Kidney epithelial cell (primary cell): ENCODE results near the gene VWC2. TPM values are rescaled to one million over a fixed set of nuclear protein-coding genes. Genes with fewer than 3 reads are reported as not detected.
A peak's percentile ranks its signal among the peaks of the same experiment; 100 is the strongest.

Experiments used
- DNase-seq: peaks from one replicate; pipeline ENCODE4 v3.0.0-alpha.2; 2010; ENCODE audit warnings: low read depth
- H3K27me3 ChIP-seq: 2 replicates; pipeline ENCODE4 v1.6.0; 2011; ENCODE audit warnings: low read length; ENCODE audit not compliant: control insufficient read depth, insufficient read depth
- H3K36me3 ChIP-seq: 2 replicates; pipeline ENCODE4 v1.5.1; 2011; ENCODE audit warnings: low read length; ENCODE audit not compliant: control insufficient read depth, insufficient read depth
- H3K4me3 ChIP-seq: 2 replicates; pipeline ENCODE4 v1.5.1; 2011; ENCODE audit warnings: low read depth, mild to moderate bottlenecking, control low read depth, low read length
- CTCF ChIP-seq: IDR thresholded peaks from 2 replicates; pipeline ENCODE4 v1.5.1; 2011; ENCODE audit warnings: mild to moderate bottlenecking, moderate library complexity, low read length, control low read depth, inconsistent platforms; ENCODE audit not compliant: insufficient read depth, poor library complexity, severe bottlenecking
- total RNA-seq: library from RNA; depleted of rRNA; stranded (reverse); fragments of >200 nt; gene quantifications from 2 replicates; pipeline ENCODE4 v1.2.3, GENCODE V29; 2015

VWC2 gene
- total RNA-seq, 1 donor from 2014 or later: under 0.01 TPM

- Histone ChIP-seq H3K4me3 (no peak overlapping the region), H3K36me3 (no peaks in the 10 kb centered on the region), H3K27me3 (no peaks in the 10 kb centered on the region)
- no peak for DNase-seq
- TF ChIP-seq CTCF: no peak
Measured at GRCh38 chr7:49787980-49788379, 14.5 kb downstream of the VWC2 start.

DNA sequence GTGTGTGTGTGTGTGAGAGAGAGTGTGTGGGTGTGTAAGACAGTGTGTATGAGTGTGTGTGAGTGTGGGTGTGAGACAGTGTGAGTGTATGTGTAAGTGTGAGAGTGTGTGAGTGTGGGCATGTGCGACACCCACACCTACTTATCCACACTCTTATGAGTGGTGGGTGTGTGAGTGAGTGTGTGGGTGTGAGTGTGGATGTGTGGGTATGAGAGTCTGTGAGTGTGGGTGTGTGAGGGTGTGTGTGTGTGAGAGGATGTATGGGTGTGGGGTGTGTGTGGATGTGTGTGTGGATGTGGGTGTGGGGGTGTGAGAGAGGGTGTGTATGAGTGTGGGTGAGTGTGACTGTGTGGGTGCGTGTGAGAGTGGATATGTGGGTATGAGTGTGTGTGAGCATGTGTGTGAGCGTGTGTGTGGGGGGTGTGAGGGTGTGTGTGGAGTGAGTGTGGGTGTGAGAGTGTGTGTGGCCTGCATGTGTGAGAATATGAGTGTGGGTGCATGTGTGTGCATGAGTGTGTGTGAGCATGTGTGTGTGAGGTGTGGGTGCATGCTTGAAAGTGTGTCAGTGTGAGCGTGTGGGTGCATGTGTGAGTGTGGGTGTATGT lies 15.1 kb downstream of the VWC2 start:
- H3K36me3 ChIP-seq: no peaks in the 10 kb centered on the region
- no peak for TF ChIP-seq CTCF
- no peak overlapping the region for H3K4me3 ChIP-seq
- no peaks in the 10 kb centered on the region for H3K27me3 ChIP-seq
- DNase-seq: no peak

GRCh38 chr7:49789736-49790135 lies 16.3 kb downstream of the VWC2 start:
- no peak for DNase-seq
- H3K36me3 ChIP-seq: no peaks in the 10 kb centered on the region
- no peak for TF ChIP-seq CTCF

GRCh38 chr7:49790209-49790608 lies 16.8 kb downstream of the VWC2 start:
- no peaks in the 10 kb centered on the region for H3K36me3 ChIP-seq
- H3K27me3 ChIP-seq: no peaks in the 10 kb centered on the region
- H3K4me3 ChIP-seq: no peak overlapping the region
- no peak for DNase-seq
- TF ChIP-seq CTCF: no peak

More at GRCh38 chr7:49789736-49790135, 16.3 kb downstream of the VWC2 start:
- H3K27me3 ChIP-seq: no peaks in the 10 kb centered on the region
- H3K4me3 ChIP-seq: no peak overlapping the region

DNA sequence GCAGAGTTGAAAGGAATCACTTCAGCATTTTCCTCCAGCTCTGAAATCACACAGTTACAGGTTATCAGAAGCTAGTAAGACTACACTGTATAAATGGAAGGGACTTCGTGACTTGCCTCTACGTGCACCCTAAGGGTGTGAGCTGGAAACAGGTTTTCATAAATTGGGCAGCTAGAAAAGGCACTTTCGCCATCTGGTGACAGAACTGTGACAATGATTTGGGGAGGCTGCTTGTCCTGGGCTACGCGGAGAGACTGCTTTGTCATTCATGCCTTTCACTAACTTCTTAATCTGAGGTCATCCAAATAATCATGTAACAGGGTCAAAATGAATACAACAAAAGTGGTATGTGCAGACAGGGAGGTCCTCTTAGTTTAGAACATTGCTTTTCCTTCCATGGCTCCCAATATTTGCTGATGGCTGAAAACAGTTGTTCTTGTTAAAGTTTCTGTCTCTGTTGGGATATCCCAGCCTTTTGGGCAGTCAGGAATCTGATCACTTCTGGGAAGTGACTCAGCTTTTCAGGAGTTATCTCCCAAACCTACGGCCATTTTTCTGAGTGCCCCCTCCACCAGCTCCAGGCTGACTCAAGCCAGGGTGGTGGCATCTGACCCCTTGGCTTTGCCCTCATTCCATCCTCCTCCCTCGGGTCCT lies 17.8 kb downstream of the VWC2 start:
- TF ChIP-seq CTCF: peak; percentile 45
- DNase-seq: no peak
- H3K27me3 ChIP-seq: no peaks in the 10 kb centered on the region
- H3K36me3 ChIP-seq: no peaks in the 10 kb centered on the region
- no peak overlapping the region for H3K4me3 ChIP-seq

GRCh38 chr7:49797987-49798660 lies 24.7 kb downstream of the VWC2 start:
- H3K27me3 ChIP-seq: no peaks in the 10 kb centered on the region
- H3K36me3 ChIP-seq: no peaks in the 10 kb centered on the region
- no peak for TF ChIP-seq CTCF
- no peak for DNase-seq
- no peak overlapping the region for H3K4me3 ChIP-seq
